Suppressor macrophage treated with lipopolysaccharide for 4 hours (primary cell): ENCODE data around the gene THSD7A.

ENCODE experiments used
- DNase-seq: peaks from one replicate; pipeline ENCODE4 v3.0.0-alpha.2; 2020

Gene THSD7A

DNA sequence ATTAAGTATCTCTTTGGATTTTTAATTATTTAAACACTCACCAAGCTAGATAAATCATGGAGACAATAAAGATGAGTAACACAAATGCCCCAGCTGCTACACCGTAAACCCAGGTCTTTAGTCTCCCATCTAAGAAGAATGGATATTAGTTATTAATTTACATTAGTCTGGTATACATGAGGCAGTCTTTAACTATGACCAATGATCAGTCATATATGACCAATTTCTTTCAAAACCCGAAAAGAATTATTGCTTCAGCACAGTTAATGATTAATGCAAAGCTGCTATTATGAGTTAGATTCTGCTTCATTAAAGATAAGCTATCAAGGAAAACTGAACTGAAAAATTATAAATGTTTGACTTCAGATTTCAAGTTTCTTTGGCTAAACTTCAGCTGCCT is 455.5 kb downstream of the THSD7A start:
- no peak for DNase-seq

DNA sequence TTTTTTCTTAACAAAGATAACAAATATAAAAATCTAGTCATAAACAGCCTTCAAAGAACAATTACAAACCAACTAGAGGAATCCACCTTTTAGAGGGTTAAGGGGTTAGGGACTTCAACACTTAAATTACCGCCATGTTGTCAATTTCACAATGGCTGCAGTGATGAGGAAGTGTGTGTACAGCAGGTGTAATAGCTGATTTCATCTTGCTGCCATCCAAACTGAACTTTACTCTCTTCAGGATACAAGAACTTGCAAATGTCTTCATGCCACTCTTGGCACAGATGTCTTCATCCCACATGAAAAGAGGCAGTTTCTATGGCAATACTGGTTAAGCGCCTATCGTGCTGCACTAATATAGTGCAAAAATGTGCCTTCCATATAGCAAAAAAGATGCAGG is 457.4 kb downstream of the THSD7A start:
- no peak for DNase-seq

DNA sequence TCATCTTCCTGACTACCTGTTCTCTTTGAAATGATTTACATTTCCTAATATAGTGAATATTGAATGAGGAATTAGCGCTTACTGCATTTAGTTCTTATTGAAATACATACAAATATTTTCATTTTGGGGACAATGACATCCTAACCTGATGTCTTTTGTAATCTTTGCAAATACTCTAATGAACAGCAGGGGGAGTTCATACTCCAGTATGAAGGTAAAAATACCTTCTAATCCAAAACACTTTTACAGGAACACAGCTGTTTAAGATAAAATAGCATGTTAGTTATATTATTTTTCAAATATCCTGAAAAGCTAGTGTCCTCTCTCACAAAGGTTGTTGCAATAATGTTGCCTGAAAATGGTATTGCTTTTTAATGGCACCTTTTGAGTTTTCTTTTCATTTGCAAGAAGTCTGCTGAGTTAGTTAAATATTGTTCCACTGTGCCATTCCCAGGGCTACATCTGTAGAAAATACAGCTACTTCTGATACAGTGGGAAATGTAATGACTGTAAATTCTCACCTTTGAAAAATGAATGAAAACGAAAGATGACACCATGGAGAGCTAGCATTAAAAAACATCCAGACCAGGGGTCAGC is 458.4 kb downstream of the THSD7A start:
- DNase-seq, result peak; percentile 9

DNA sequence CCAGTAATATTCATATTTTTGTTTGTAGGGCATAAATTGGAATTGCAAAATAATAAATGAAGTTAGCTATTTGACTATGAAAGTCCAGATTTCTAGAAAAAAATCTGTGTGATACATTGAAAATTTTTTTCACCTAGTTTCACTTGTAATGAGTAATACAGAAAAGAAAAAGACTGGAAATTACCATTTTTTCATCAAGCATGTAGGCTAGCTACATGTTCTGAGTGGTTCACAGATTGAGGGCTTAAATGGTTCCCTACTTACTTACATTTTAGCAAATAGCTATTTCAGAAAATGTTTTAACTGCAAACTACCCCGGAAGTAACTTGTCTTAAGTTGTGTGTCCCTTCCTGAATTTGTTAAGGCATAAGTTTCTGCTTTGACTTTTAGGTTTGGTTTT is 462.3 kb downstream of the THSD7A start:
- DNase-seq, result no peak

DNA sequence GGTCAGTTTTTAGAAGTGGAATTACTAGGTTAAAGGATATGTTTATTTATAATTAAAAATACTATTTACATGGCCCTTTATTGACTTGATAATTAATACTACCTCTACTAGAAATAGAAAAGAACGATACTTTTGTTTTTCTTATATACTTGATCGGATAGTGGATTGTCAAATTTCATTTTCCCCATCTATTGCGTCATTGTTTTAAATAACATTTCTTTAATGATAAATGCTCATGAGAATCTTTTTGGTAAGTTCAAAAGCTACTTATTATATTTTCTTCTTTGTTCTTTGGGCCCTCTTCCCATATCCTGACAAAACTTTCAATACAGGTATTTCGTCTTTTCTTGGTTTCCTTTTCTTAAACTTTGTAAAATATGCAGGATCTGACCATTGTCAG is 465.9 kb downstream of the THSD7A start:
- DNase-seq, result no peak

DNA sequence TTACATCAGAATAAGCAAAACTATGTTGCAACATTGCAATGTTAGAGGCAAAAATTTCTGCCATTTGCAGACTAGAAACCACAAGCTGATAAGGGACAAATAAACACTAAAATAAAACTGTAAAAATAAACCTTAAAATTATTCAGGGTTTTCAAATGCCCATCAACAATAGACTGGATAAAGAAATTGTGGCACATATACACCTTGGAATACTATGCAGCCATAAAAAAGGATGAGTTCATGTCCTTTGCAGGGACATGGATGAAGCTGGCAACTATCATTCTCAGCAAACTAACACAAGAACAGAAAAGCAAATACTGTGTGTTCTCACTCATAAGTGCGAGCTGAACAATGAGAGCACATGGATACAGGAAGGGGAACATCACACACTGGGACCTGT is 473.4 kb downstream of the THSD7A start:
- no peak for DNase-seq

DNA sequence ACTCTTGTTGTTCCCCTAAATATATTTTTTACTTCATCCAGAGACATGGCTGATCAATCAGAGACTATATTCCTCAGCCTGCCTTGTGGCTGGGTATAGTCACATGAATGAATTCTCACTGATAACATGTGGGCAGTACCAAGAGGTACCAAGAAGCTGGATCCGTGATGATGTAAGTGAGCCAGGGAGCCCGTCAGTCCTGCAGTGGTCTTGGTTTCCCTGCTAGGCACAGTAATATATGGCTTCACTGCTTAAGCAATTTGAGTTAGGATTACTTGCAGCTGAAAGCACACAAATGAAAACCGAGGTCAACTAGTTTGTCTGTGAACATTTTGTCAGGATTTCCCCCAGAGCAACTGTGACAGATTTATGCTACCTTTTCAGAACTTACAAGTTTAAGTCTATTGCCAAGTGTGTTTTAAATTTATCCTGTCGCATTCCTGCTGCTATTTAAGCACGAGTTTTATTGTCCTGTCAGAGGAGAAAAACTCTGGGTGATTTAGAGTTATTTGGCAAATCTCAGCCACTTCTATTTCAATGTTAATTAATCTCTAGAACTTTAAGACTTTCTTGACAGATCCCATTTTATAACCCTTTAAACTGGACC is 476.5 kb downstream of the THSD7A start:
- no peak for DNase-seq

DNA sequence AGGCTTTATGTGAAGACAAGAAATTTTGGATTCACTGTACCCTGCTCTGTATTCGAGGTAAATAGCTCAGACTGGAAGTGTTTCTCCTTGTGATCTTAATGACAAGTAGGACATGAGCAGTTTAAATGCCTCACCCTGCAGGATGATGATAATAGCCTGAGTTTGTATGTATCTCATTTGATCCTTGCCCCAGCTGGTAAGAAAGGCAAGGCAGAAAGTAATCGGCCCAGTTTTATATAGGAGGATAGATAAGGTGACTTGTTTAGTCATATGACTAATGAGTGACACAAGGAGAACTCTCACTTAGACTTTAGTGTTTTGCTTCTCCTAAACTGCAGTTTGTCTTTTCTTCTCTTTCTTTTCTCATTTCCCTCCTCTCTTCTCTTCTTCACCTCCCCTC is 485.7 kb downstream of the THSD7A start:
- DNase-seq, result no peak

DNA sequence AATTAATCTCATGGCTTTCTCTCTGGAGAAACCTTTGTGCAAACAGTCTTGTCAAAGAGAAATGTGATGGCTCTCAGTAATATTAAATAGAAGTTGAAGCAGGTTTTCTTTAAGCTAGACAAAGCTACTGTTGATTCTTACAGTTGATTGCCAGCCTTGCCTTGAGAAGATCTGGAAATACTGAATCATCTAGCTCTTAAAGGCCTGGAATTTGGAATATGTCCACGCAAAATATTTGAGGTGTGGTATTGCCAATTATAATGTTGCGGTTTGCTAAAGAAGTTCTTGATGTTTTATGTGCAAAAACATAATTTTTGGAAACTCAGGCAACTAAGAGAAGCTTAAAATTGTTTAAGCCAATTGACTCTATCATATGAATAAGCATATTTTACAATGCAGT is 486.4 kb downstream of the THSD7A start:
- no peak for DNase-seq

DNA sequence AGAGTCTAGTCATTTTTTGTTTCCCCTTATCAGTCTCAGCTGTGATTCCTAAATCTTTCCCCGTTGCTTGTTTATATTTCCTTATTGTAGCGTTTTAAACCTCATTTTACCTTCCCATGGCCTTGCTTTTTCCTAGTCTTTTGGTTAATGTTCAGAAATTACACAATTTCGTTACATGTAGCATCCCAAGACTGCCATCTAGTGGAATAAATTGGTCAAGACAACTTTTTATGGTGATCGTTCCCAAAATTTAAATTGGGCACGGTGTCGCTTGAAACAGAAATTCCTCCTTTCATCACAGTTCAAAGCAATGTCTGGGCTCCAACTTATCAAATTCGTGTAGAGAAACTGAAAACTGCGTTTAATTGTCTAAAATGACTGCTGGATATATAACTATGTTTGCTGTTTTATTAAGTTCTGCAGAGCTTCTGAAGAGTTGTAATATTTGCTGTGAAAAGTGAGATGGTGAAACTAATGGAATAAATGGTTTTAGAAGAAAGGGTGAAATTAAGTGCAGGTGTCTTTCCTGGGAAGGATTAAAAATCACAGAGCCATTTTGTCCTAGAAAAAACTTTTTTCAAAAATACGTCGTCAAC is 488.1 kb downstream of the THSD7A start:
- peak; percentile 77 for DNase-seq

DNA sequence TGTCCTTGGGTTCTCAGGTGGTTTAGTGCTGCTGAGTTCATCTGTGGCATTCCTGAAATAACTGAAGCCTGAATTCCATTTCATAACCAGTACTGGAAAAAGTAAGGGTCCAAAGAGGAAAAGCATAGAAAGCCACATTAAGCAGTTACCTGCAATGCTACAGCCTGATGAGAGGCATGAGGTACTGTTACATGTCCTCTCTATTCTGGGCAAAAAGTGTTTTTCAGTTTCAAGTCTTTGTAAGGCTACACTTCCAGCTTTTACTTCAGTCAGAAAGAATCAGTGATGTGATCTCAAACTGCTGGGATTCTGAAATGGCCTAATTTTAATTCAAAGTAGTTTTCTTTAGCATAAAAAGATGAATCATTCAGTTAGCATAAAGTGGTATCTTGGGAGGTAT is 488.9 kb downstream of the THSD7A start:
- no peak for DNase-seq

DNA sequence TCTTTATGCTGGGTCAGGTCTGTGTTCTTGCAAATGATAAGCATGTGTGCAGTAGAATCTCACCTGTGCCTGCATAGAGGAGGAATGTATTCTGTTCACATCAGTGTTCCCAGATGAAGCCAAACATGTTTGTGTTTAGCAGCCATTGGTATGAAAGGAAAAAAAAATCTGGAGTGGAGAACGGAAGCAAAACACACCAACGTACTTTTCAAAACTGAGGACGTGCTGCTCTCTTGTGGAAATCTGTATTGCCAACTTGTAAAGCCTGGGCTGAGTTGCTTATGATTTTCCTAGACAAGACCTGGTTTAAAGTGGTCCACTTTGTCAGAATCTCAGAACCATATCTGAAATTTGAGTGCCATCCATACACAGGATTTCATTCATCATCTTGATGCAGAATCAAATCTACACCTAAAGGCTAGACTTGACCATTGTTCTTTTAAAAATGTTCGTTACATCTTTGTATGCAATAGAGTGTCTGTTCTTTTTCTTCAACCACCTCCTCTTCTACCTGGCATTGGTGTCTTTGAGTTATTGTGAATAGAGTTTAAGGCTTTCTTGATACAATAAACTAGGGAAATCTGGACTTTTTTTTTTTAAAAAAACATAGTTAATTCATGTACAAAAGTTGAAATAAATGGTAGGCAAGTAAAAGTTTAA is 490.6 kb downstream of the THSD7A start:
- DNase-seq, result peak; percentile 16

DNA sequence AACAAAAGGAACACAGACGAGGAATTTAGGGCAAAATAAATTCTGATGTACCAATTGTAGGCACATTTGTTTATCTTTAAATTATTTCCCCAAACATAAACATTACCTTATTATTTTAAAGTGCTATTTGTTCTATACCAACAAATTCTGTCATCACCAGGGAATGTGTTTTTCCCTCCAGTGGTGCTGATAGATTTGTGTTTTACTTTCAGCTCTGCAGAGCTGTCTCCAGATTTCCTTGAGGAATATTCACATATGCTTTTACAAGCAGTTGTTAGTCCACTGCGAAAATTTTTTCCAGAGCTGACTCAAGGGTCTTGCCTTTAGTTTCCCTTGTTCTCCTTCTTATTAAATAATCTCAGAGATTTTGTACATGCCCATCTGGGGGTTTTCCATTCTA is 495.6 kb downstream of the THSD7A start:
- DNase-seq, result no peak

DNA sequence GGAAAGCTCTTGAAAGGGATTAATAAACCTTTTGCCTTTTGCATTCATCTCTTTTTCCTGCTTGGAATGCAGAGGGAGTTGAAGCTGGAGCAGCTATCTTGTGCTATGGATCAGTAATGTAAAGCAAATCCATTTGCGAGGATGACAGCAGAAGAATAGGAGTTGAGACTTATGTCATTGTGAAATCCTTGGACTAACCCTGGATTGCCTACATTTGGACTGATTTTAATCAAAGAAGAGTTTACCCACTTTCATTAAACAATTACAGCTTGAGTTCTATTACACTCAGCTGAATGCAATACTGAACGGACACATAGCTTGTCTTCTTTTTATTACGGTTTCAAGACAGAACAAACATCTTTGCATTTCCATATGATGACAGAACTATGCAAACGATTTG is 496.1 kb downstream of the THSD7A start:
- no peak for DNase-seq

DNA sequence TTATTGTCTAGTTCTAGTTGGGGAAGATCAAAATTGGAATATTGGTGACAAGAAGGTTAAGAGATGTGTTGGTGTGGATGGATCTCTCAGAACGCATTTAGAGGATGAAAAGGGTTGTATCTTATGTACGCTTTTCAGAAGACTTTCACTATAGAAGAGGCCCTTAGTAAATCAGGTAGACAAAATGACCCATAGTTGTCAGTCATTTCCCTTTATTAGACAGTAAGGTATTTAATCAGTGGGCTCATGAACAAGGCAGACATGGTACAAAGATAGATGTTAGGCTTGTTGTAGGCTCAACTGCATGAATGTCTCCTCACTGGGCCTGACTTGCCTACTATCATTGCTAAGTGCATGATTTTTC is 499.2 kb downstream of the THSD7A start:
- no peak for DNase-seq

DNA sequence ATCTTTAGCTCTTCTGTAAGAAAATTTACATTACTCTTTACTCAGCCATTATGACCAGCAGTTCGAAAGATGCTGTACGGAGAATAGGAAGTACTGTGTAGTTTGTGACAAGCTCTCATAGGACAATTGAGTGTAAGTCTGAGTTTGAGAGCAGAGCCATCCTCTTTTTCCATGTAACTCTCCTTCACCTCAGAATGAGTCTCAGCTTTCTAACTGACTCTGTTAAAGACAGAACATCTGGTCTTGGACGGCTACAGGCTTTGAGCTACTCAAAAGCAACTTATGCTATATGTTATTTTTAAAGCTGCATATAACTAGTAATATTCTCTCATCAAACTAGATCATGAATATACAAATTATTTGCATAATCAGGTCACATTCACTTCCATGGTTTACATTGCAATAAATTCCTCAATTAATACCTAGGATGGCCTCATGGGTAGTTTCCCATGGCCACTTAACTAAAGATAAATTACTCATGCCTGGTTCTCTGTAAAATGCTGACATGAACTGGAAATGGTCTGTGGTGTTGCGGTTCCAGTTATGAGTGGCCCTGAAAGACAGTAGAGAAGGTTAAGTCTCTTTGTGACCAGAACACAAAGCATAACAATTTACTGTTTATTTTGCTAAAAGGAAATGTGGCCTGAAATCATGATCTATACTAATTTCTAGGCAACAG is 499.7 kb downstream of the THSD7A start:
- DNase-seq, result no peak

DNA sequence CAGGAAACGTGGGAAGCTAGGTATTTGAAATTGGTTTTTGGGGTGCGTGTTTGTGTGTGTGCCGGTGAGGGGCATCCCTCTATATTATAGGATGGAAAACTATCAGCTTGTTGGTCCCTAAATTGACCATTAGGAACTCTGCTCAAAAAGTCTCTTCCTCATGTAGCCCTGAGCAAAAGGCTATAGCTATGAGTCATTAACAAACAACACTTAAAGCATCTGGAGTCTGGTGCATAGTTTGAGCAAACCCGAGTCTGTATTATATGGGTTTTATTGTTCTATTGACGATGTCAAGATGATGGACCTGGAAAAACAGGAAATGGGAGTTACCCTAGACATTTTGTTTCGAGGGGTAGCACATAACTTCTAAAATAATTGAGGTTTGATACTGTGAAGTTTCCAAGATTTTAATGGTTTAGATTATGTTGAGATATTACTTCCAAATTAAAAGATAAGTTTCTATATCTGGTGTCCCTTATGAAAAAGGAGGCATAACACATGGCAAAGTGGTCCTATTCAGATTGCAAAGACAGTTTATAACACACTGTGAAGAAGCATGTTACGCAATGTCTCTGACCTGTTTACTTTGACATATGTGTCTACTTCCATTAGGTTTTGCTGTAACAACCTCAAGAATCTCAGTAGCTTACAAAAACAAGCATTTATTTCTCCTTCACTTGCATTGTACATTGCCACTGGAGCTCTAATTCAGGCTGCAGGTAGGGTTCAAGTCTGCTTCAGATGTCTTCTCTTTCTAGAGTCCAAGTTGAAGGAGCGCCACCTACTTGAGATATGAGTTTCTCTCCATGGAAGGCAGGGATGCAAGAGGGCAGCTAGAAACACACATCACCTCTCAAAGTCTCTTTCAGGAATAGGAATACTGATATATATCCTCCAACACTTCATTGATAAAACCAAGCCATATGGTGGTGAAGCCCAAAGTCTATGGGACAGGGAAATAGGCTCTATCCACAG is 500.6 kb downstream of the THSD7A start:
- DNase-seq, result no peak

DNA sequence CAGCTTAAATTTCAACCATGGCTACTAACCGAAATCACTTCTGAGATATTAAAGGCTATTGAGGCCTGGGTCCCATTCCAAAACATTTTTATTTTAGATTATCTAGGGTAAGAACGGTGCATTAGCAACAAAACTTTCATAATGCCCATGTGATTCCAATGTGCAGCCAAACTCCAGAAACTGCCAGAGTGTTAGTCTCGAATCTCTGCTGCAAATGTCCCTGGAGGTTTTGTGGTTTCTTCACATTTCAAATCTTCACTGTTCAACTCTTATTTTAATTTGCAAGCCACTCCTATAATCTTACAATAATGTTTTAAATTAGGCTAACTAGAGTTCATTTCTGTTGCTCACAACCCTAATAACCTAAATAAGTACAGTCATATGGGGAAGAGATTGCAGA is 501.3 kb downstream of the THSD7A start:
- DNase-seq, result no peak

DNA sequence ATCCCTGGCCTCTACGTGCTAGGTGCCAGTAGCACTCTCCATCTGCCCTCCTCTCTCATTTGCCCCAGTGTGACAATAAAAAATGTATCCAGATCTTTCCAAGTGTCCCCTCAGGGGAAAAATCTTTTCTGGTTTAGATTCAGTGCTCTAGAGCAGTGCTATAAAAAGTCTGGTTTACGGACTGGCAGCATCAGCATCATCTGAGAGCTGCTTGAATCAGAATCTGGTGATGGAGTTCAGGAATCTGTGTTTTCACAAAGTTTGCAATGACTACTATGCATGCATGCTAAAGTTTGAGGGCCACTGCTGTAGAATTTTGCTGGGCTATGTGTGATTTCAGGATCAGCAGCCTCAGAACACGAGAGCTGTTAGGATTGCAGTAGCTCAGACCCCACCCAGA is 501.8 kb downstream of the THSD7A start:
- DNase-seq, result no peak

DNA sequence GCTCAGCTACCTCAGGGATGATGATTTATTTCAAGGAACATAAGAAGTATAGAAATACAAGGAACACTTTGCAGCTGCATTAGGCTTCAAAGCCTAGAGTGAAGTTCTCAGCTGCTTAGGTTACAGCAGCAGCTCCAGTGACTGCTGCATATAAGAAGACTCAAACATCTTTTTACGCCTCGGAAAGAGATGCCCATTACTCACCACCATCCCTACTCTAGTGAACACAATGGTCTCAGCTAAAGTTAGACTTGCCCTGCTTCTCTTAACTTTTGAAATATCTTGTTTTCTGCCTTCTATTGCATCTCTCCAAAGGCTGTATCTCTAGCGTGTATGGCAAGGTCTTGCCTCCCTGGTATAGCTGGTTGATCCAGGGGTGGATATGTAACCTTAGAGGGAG is 502.4 kb downstream of the THSD7A start:
- DNase-seq, result no peak

DNA sequence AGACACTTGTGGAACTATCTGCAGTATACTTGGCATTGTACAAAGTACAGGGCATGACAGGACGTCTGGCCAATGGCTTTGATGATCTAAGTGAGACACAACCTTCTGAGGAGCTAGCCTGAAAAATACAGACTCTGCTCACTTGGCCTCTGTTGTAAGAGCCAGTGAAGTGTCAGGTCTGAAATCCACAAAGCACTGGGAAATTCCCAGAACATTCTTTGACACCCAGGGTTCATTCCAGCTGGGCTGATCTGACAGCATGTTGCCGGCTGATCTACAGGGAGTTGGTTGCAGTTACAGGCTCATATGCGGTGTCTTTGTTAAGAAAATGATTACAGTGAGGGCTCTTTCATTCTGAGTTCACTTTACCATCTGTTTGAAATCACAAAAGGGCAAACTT is 503.7 kb downstream of the THSD7A start:
- no peak for DNase-seq

DNA sequence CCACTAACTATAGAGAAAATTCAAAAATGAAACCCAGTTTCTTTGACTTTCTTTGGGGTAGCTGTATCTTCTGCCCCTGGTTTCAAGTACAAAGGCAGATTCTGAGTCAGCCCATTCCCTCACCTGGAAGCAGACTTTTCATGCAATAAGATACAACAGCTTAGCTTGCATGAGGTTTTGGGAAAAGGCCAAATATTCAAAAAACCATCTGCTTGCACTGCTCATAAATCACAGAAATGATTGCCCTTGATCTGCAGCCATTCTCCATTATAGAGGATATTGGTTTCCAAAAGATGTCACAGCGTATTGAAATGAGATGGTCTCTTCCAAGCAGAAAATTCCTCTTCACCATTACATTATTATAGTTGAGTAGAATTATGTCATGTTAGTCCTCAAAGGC is 504.4 kb downstream of the THSD7A start:
- DNase-seq, result no peak
